B cell (primary cell): Measurements from ENCODE around the gene PLD3. TPM values are rescaled to one million over a fixed set of nuclear protein-coding genes. Genes with fewer than 3 reads are reported as not detected.
"Not testable (repeated sequence)": the region's sequence is repeated elsewhere in the genome, so short reads cannot be mapped to it uniquely, and the experiment has no call there.

Source experiments
- ATAC-seq: fragments of 200-7000 bp; cut with Tn5 transposase; one replicate; pipeline ENCODE4 v1.10.0; 2021; ENCODE audit warnings: low read depth, mild to moderate bottlenecking, moderate number of reproducible peaks, moderate library complexity
- CTCF ChIA-PET: fragments of 350-600 bp; sonication (Branson Sonifier 250); formaldehyde crosslinking; loops from one replicate; lab custom pipeline; 2021; ENCODE audit warnings: antibody characterized with exemption, inconsistent platforms; lab: Charles Lee
- POLR2A ChIA-PET: fragments of 350-600 bp; sonication (Branson Sonifier 250); formaldehyde crosslinking; loops from one replicate; lab custom pipeline; 2021; ENCODE audit warnings: antibody characterized with exemption; lab: Charles Lee
- DNase-seq: peaks from one replicate; pipeline ENCODE4 v3.0.0; 2013
- H2AFZ ChIP-seq: 2 replicates; pipeline ENCODE4 v1.6.1; 2012; ENCODE audit warnings: mild to moderate bottlenecking, low read depth, low read length; ENCODE audit not compliant: insufficient read depth, poor library complexity, severe bottlenecking
- H3K27ac ChIP-seq, 2 donors: 1 replicate in 1 of 2; 2 replicates in 1 of 2; pipeline ENCODE4 v1.5.1; 2012 to 2013; ENCODE audit warnings: low read length in 2 of 2, mild to moderate bottlenecking in 2 of 2, moderate library complexity in 1 of 2
- H3K27me3 ChIP-seq, 4 experiments: fragments of 200-600 bp in 1 of 4; sonication (generic) in 1 of 4; replicated peaks in 1 of 4; 1 replicate in 2 of 4; 2 replicates in 2 of 4; pipeline versions ENCODE4 v1.6.1 to v1.7.0; 2013 to 2016; ENCODE audit warnings: low read length in 3 of 4, mild to moderate bottlenecking in 2 of 4, mixed read lengths in 1 of 4, moderate library complexity in 1 of 4; ENCODE audit not compliant: insufficient read depth in 4 of 4, control insufficient read depth in 3 of 4; ENCODE audit errors: control extremely low read depth in 1 of 4
- H3K36me3 ChIP-seq, 2 experiments: replicated peaks in 1 of 2; 1 replicate in 1 of 2; 2 replicates in 1 of 2; pipeline versions ENCODE4 v1.6.1 to v1.7.1; 2013; ENCODE audit warnings: low read length in 1 of 2; ENCODE audit not compliant: insufficient read depth in 2 of 2, control insufficient read depth in 1 of 2; ENCODE audit errors: control extremely low read depth in 1 of 2, extremely low read depth in 1 of 2
- H3K4me1 ChIP-seq, 2 donors: fragments of 200-600 bp in 1 of 2; sonication (generic) in 1 of 2; 1 replicate in 1 of 2; 2 replicates in 1 of 2; pipeline versions ENCODE4 v1.5.1 to v1.6.1; 2013 to 2017; ENCODE audit warnings: low read length in 2 of 2; ENCODE audit not compliant: control insufficient read depth in 2 of 2, insufficient read depth in 2 of 2
- H3K4me2 ChIP-seq: replicated peaks from 2 replicates; pipeline ENCODE3; 2012; ENCODE audit warnings: mild to moderate bottlenecking, low read depth, low read length; ENCODE audit not compliant: poor library complexity, severe bottlenecking
- H3K4me3 ChIP-seq, 5 experiments: fragments of 200-600 bp in 1 of 5; sonication (generic) in 1 of 5; 1 replicate in 3 of 5; 2 replicates in 2 of 5; pipeline versions ENCODE4 v1.5.1 to v1.7.0; 2011 to 2016; ENCODE audit warnings: low read length in 4 of 5, mild to moderate bottlenecking in 4 of 5, low read depth in 2 of 5, control low read depth in 1 of 5, moderate library complexity in 1 of 5; ENCODE audit not compliant: insufficient read depth in 1 of 5; ENCODE audit errors: control extremely low read depth in 1 of 5, extremely low read depth in 1 of 5
- H3K79me2 ChIP-seq: fragments of 200-600 bp; sonication (generic); one replicate; pipeline ENCODE4 v1.6.0; 2016; ENCODE audit warnings: low read length; ENCODE audit not compliant: control insufficient read depth, insufficient read depth
- H3K9ac ChIP-seq: fragments of 200-600 bp; sonication (generic); 2 replicates; pipeline ENCODE4 v1.6.1; 2017; ENCODE audit warnings: mild to moderate bottlenecking, low read length, moderate library complexity
- H3K9me3 ChIP-seq, 3 donors: one replicate each; pipeline versions ENCODE4 v1.6.1 to v1.7.1; 2013; ENCODE audit warnings: low read length in 2 of 3; ENCODE audit not compliant: control insufficient read depth in 2 of 3, insufficient read depth in 1 of 3; ENCODE audit errors: control extremely low read depth in 1 of 3
- H4K20me1 ChIP-seq: 2 replicates; pipeline ENCODE4 v1.6.0; 2012; ENCODE audit warnings: mild to moderate bottlenecking, low read length; ENCODE audit not compliant: insufficient read depth, control insufficient read depth, poor library complexity, severe bottlenecking
- H3K27ac Mint-ChIP-seq: one replicate; pipeline ENCODE4 v1.8.0; 2021; ENCODE audit warnings: mixed read lengths
- H3K27me3 Mint-ChIP-seq: one replicate; pipeline ENCODE4 v1.8.0; 2021; ENCODE audit warnings: mixed read lengths
- H3K4me1 Mint-ChIP-seq: one replicate; pipeline ENCODE4 v1.8.0; 2021; ENCODE audit warnings: mixed read lengths
- H3K4me3 Mint-ChIP-seq: one replicate; pipeline ENCODE4 v1.8.0; 2021; ENCODE audit warnings: mixed read lengths
- H3K9me3 Mint-ChIP-seq: one replicate; pipeline ENCODE4 v1.8.0; 2022; ENCODE audit warnings: mixed read lengths; ENCODE audit not compliant: insufficient read depth
- CTCF ChIP-seq: fragments of 200-600 bp; IDR thresholded peaks from one replicate; pipeline ENCODE4 v1.8.0; 2022; ENCODE audit warnings: antibody characterized with exemption, mild to moderate bottlenecking
- WGBS: methylation state at CpG from one replicate; pipeline ENCODE4 v1.1.5; 2013; ENCODE audit warnings: missing lambda C conversion rate; ENCODE audit not compliant: insufficient coverage; 5-methylcytosine and 5-hydroxymethylcytosine counted together
- intact Hi-C: fragments of 100-400 bp; cut with micrococcal nuclease; formaldehyde crosslinking; loops from one replicate; pipeline ENCODE4 v1.10.0; 2022
- polyA plus RNA-seq: library from polyadenylated mRNA; depleted of rRNA; stranded (reverse); fragments of >200 nt; gene quantifications from 2 replicates; pipeline ENCODE4 v1.2.3, GENCODE V29; 2012
- total RNA-seq, 2 donors: library from RNA; stranded (reverse); fragments of 120-200 nt in 1 of 2; gene quantifications; 1 replicate in 1 of 2; 2 replicates in 1 of 2; pipeline versions ENCODE4 v1.2.3 to v1.2.4, GENCODE V29; 2013 to 2022

The PLD3 gene
- total and polyA plus RNA-seq, 2 donors (not counting 1 experiment from before 2014, with no cell fraction given) = 61.7 to 153 TPM

DNA sequence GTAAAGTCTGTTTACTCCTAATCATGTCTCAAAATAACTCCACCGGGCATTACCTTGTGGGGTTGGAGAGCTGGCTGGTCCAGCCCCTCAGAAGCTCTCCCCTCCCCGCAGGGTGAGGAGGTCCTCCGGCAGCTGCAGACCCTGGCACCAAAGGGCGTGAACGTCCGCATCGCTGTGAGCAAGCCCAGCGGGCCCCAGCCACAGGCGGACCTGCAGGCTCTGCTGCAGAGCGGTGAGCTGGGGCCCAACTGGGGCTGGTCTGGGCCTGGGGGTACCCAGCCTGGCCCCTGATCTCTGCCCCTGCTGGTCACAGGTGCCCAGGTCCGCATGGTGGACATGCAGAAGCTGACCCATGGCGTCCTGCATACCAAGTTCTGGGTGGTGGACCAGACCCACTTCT, 21.3 kb downstream of the PLD3 start:
- DNase-seq (no peak), ATAC-seq (no peak)
- 90% methylated on average over 11 of the region's 12 CpGs for WGBS
- Mint-ChIP-seq H3K27me3 (no peaks in the 10 kb centered on the region), H3K27ac (no peak overlapping the region), H3K4me3 (no peak overlapping the region), H3K4me1 (peaks cover 7% of the 10 kb centered on the region), H3K9me3 (no peaks in the 10 kb centered on the region)
- Histone ChIP-seq H3K27ac (no peak overlapping the region), H3K4me2 (no peak overlapping the region), H3K9me3 (peaks cover 0 to 4% (median 0%) of the 10 kb centered on the region in 3 donors), H4K20me1 (no peaks in the 10 kb centered on the region), H3K4me1 (peaks cover 3 to 4% of the 10 kb centered on the region in 2 donors), H3K79me2 (no peaks in the 10 kb centered on the region), H3K4me3 (no peak overlapping the region), H2AFZ (no peak overlapping the region), H3K27me3 (no peaks in the 10 kb centered on the region), H3K36me3 (peaks cover 0 to 33% of the 10 kb centered on the region in 2 experiments), H3K9ac (no peak overlapping the region)
- CTCF ChIA-PET = no interaction called here
- POLR2A ChIA-PET = no interaction called here
- TF ChIP-seq CTCF = no peak
- intact Hi-C loops = no loop called here

- ATAC-seq, H3K4me2 ChIP-seq, H3K4me3 Mint-ChIP-seq, H3K9me3 Mint-ChIP-seq, H3K4me1 Mint-ChIP-seq, DNase-seq, H3K27me3 Mint-ChIP-seq, CTCF ChIA-PET, H3K4me1 ChIP-seq, H3K9ac ChIP-seq, H4K20me1 ChIP-seq, H3K27ac Mint-ChIP-seq, H3K9me3 ChIP-seq, POLR2A ChIA-PET, H3K27me3 ChIP-seq, H3K27ac ChIP-seq, H2AFZ ChIP-seq, intact Hi-C loops, H3K79me2 ChIP-seq, H3K4me3 ChIP-seq: not testable (repeated sequence)
- peaks cover 0 to 33% of the 10 kb centered on the region in 2 experiments for H3K36me3 ChIP-seq
- WGBS = 100% methylated on average over 1 of the region's 3 CpGs
These were observed 21.8 kb downstream of the PLD3 start for GRCh38 chr19:40370253-40370652.
